Colonic mucosa (tissue), 4 donors: ENCODE data around the gene NAPA. TPM values are rescaled to one million over a fixed set of nuclear protein-coding genes. Genes with fewer than 3 reads are reported as not detected.

Experiments used
- DNase-seq: peaks from one replicate; pipeline ENCODE4 v3.0.0-alpha.2; 2020
- H3K27ac ChIP-seq: fragments of 200-600 bp; one replicate; pipeline ENCODE4 v1.8.0; 2021
- H3K27me3 ChIP-seq: fragments of 200-600 bp; one replicate; pipeline ENCODE4 v1.8.0; 2021
- H3K36me3 ChIP-seq: fragments of 200-600 bp; one replicate; pipeline ENCODE4 v1.8.0; 2021
- H3K4me1 ChIP-seq: fragments of 200-600 bp; one replicate; pipeline ENCODE4 v1.8.0; 2021; ENCODE audit warnings: mild to moderate bottlenecking
- H3K4me3 ChIP-seq: fragments of 200-600 bp; one replicate; pipeline ENCODE4 v1.8.0; 2021
- H3K9ac ChIP-seq, 2 donors: one replicate each; pipeline ENCODE4 v1.7.0; 2013; ENCODE audit warnings: control low read depth in 2 of 2, low read depth in 2 of 2, low read length in 2 of 2
- H3K9me3 ChIP-seq: fragments of 200-600 bp; one replicate; pipeline ENCODE4 v1.8.0; 2021
- intact Hi-C: fragments of 100-400 bp; cut with DNase I; formaldehyde crosslinking; loops from one replicate; pipeline ENCODE4 v1.14.1; 2022
- total RNA-seq, 2 donors: library from RNA; stranded (reverse); fragmentation: NEBNext Ultra II Directional in 1 of 2; extraction: Animal tissue kit (Norgen Biotek cat#: 25700) in 1 of 2; gene quantifications; one replicate each; pipeline ENCODE4 v1.2.1, GENCODE V29; 2021
- TF ChIP-seq, protein P1 (sequence below): fragments of 200-600 bp; IDR thresholded peaks from one replicate; pipeline ENCODE4 v1.8.0; 2022; ENCODE audit warnings: antibody characterized with exemption, mild to moderate bottlenecking
- donor health status: healthy.
- donor health status: DM: no; HTN: no; CAD: no.
- donor health status: DM: no; HTN: no; CAD: no.

Gene NAPA
- total RNA-seq, 2 donors from 2014 or later: 111 to 115 TPM

DNA sequence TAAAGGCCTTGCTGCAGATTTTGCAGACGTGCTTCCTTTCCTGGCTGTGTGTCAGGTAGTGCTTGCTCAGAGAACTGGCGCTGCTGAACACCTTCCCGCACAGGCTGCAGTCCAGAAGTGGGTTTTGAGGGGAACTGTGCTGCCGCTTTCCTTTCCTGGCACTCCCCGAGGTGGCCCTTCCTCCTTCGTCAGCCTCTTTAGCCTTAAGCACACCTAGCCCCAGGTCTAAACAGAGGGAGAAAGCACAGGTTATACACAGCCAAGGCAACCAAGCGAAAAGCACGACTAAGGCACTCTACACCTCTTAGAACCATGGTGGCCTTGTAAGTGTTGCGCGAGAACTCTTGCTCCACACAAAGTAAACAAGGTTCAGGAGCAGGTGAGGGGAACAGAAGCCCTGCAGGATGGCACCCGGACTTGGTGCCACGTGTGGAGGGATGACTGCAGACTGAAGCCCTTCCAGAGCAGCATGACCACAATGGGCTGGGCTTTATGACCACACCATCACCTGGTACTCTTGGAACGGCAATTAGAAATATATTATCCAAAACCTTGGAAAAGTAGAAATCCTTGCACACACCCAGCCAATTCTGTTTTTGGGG is 34.5 kb upstream of the NAPA start:
- no peak overlapping the region for H3K9ac ChIP-seq
- no peaks in the 10 kb centered on the region for H3K36me3 ChIP-seq
- no peaks in the 10 kb centered on the region for H3K4me1 ChIP-seq
- DNase-seq: no peak
- no peak overlapping the region for H3K27ac ChIP-seq
- TF ChIP-seq, protein P1, sequence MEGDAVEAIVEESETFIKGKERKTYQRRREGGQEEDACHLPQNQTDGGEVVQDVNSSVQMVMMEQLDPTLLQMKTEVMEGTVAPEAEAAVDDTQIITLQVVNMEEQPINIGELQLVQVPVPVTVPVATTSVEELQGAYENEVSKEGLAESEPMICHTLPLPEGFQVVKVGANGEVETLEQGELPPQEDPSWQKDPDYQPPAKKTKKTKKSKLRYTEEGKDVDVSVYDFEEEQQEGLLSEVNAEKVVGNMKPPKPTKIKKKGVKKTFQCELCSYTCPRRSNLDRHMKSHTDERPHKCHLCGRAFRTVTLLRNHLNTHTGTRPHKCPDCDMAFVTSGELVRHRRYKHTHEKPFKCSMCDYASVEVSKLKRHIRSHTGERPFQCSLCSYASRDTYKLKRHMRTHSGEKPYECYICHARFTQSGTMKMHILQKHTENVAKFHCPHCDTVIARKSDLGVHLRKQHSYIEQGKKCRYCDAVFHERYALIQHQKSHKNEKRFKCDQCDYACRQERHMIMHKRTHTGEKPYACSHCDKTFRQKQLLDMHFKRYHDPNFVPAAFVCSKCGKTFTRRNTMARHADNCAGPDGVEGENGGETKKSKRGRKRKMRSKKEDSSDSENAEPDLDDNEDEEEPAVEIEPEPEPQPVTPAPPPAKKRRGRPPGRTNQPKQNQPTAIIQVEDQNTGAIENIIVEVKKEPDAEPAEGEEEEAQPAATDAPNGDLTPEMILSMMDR: no peak
- intact Hi-C loops: no loop called here
- H3K27me3 ChIP-seq: peaks cover 4% of the 10 kb centered on the region
- no peak overlapping the region for H3K4me3 ChIP-seq
- no peaks in the 10 kb centered on the region for H3K9me3 ChIP-seq

DNA sequence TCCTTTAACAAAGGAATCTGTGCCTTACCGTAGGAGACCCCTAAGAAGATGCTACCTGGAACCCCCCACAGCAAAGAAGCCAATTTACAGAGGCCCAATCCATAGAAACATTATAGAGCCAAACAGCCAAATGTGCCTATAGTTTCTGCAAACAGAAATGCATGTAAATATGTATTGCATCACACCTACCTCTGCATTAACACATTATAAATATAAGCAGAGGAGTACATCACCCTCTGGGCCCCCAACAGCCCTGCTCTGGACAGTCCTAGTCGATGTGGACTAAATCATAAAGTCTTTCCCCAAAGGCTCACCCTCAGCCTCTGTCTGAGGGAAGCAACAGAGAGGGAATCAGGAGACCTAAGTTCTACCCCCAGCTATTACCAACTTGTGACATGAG is 32.3 kb upstream of the NAPA start:
- Histone ChIP-seq H3K36me3 (no peaks in the 10 kb centered on the region), H3K9ac (no peak overlapping the region), H3K27me3 (peaks cover 4% of the 10 kb centered on the region), H3K9me3 (no peaks in the 10 kb centered on the region), H3K27ac (no peak overlapping the region), H3K4me1 (no peaks in the 10 kb centered on the region), H3K4me3 (no peak overlapping the region)
- intact Hi-C loops: no loop called here
- TF ChIP-seq, protein P1: no peak
- DNase-seq: no peak

DNA sequence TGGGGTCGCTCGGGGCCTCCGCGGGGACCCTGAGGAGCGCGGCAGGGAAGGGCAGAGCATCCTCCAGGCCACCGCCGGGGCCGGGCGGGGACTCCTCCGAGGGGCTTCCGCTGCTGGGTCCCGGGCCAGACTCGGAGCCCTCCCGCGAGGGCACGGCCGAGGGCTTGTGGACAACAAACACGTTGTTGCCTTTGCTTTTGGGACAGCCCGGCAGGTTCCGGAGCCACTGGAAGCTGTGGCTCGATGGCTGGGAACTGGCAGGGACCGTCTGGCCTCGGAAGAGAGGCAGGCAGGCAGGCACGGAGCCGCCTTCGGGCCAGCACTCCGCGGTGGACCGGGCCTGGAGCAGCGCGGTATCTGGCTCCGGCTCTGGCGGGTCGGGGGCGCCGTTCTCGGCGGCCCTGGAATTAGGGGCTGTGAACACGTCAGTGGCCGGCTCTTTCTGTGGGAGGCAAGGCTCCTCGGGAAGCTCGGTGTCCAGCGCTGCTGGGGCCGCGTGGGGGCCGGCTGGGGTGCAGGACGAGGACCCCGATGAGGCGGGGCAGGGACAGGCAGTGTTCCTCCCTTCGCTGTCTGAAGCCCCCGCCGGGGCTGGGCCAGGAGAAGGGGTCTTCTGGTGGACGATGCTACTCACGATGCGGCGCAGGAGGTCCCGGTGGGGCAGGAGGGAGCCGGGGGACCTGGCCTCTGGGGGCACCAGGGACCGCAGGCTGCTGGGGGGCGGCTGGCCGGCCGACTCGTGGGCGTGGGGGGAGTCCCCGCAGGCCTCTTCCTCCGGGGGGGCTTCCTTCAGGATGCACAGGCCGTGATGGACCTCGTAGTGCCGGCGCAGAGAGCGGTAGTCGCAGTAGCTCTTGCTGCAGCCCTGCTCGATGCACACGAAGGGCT is 30.4 kb upstream of the NAPA start:
- Histone ChIP-seq H3K4me3 (no peak overlapping the region), H3K9ac (no peak overlapping the region), H3K27ac (no peak overlapping the region), H3K36me3 (no peaks in the 10 kb centered on the region), H3K4me1 (no peaks in the 10 kb centered on the region), H3K27me3 (peaks cover 4% of the 10 kb centered on the region), H3K9me3 (no peaks in the 10 kb centered on the region)
- DNase-seq: no peak
- intact Hi-C loops: no loop called here
- TF ChIP-seq, protein P1: no peak

DNA sequence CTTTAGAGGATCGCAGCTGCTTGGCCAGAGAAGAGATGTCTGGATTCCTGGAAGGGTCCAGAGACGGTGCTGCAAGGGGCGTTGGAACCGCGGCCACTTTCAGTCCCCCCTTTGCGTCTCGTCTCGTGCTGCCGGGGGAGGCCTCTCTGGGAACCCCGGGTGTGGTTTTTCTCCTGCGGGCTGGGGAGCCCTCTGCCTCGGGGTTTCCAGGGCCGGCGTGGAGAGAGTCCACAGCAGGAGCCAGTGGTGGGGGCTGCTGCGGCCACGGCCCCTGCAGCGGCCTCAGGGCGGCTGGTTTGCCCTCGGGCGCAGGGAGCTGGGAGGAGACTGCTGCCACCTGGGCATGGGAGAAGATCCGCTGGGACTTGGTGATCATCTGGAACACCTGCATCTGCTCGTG is 29.6 kb upstream of the NAPA start:
- no peaks in the 10 kb centered on the region for H3K4me1 ChIP-seq
- no peak overlapping the region for H3K27ac ChIP-seq
- H3K36me3 ChIP-seq: no peaks in the 10 kb centered on the region
- H3K27me3 ChIP-seq: peaks cover 4% of the 10 kb centered on the region
- no peak overlapping the region for H3K9ac ChIP-seq
- H3K4me3 ChIP-seq: no peak overlapping the region
- intact Hi-C loops: no loop called here
- TF ChIP-seq, protein P1: no peak
- DNase-seq: no peak
- no peaks in the 10 kb centered on the region for H3K9me3 ChIP-seq

DNA sequence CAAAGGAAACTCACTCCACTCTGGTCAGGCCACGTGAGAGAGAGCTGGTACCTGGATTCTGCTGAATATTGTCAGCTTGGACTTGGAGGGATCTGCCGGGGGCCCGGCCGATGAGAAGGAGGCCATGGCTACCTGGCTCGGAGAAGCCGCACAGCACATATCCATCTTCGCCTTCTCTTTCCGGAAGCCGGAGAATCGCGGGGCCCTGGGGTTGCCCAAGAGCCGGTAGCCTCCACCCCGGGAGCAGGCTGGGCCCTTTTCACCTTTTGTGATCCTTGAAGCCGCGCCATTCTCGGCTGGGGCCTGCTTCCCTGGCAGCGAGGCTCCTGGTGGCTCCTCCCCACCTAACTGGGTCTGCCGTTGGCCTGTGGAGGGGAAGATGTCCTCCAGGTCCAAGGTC is 29.2 kb upstream of the NAPA start:
- Histone ChIP-seq H3K27ac (no peak overlapping the region), H3K9me3 (no peaks in the 10 kb centered on the region), H3K4me1 (no peaks in the 10 kb centered on the region), H3K9ac (no peak overlapping the region), H3K36me3 (no peaks in the 10 kb centered on the region), H3K4me3 (no peak overlapping the region), H3K27me3 (peaks cover 4% of the 10 kb centered on the region)
- intact Hi-C loops: no loop called here
- no peak for DNase-seq
- TF ChIP-seq, protein P1: no peak
